Measurements from ENCODE around the gene ATOH7. TPM values are rescaled to one million over a fixed set of nuclear protein-coding genes. Genes with fewer than 3 reads are reported as not detected.

Gene ATOH7
- total RNA-seq, 2 experiments from 2014 or later = not detected

DNA sequence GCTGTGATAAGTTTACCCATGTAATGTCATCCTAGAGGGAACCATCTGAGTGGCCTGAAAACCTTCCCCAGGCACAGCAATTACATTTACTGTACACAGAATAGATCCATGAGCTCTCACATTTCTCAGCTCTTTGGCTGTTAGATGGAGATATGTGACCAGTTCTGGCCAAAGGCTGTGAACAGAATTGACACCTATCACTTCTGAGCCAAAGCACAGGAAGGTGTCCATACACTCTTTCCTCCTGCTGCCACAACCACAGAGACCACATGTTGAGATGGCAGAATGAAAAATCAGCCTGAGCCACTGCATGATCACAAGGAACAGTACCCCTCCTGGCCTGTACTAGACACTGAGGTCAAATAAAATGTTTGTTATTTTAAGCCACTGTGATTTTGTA is 44.3 kb upstream of the ATOH7 start:
- no peak for DNase-seq

DNA sequence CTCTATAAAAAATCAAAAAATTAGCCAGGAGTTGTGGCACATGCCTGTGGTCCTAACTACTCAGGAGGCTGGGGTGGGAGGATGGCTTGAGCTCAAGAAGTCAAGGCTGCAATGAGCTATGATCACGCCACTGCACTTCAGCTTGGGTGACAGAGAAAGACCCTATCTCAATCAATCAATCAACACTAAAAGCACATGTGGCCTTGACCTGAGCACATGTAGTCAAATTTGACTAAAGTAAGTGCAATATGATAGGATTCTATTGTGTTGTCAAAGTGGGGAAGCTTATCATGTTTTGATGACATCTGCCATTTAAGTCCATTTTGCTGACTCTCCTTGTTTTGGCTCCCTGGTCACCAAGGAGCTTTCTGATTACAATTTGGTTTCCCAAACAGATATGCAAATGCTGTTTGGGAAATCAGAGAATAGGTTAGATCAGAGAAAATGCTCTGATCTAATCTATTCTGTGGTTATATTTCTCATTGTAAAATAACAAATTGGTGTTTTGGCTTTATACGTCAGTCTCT is 43.8 kb upstream of the ATOH7 start:
- Mint-ChIP-seq H3K36me3 (ENCODE audit: low read depth) (peaks cover 5% of the 10 kb centered on the region), H3K4me3 (no peak overlapping the region), H3K27ac (no peak overlapping the region), H3K27me3 (no peaks in the 10 kb centered on the region), H3K9me3 (peaks cover 6% of the 10 kb centered on the region), H3K4me1 (ENCODE audit: low read depth) (no peaks in the 10 kb centered on the region)
- H3K4me1 ChIP-seq (ENCODE audit: insufficient read depth, low read length) = no peaks in the 10 kb centered on the region
- no peaks in the 10 kb centered on the region for H3K36me3 ChIP-seq (ENCODE audit: insufficient read depth, low read length)
- intact Hi-C loops (cut with DNase I, micrococcal nuclease) = no loop called here
- no peak overlapping the region for H3K27ac ChIP-seq (ENCODE audit: low read depth in 1 of 2, low read length in 2 of 2)
- H3K4me3 ChIP-seq (ENCODE audit: low read length) = no peak overlapping the region
- ChIA-PET CTCF (no interaction called here), POLR2A (no interaction called here)
- TF ChIP-seq, protein P1, sequence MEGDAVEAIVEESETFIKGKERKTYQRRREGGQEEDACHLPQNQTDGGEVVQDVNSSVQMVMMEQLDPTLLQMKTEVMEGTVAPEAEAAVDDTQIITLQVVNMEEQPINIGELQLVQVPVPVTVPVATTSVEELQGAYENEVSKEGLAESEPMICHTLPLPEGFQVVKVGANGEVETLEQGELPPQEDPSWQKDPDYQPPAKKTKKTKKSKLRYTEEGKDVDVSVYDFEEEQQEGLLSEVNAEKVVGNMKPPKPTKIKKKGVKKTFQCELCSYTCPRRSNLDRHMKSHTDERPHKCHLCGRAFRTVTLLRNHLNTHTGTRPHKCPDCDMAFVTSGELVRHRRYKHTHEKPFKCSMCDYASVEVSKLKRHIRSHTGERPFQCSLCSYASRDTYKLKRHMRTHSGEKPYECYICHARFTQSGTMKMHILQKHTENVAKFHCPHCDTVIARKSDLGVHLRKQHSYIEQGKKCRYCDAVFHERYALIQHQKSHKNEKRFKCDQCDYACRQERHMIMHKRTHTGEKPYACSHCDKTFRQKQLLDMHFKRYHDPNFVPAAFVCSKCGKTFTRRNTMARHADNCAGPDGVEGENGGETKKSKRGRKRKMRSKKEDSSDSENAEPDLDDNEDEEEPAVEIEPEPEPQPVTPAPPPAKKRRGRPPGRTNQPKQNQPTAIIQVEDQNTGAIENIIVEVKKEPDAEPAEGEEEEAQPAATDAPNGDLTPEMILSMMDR (IDR thresholded peaks at IDR 0.05) = no peak
- no peaks in the 10 kb centered on the region for H3K27me3 ChIP-seq (ENCODE audit: control insufficient read depth in 1 of 2, insufficient read depth in 2 of 2, low read length in 2 of 2)
- no peak for DNase-seq
- peaks cover 5 to 15% of the 10 kb centered on the region in 2 experiments for H3K9me3 ChIP-seq (ENCODE audit: control insufficient read depth in 1 of 2, insufficient read depth in 1 of 2, low read length in 2 of 2)
- ATAC-seq (ENCODE audit: poor library complexity) = no peak

More for the DNA sequence above, 44.3 kb upstream of the ATOH7 start:
- Mint-ChIP-seq H3K27ac (no peak overlapping the region), H3K27me3 (no peaks in the 10 kb centered on the region), H3K4me3 (no peak overlapping the region), H3K9me3 (peaks cover 6% of the 10 kb centered on the region), H3K36me3 (ENCODE audit: low read depth) (peaks cover 5% of the 10 kb centered on the region), H3K4me1 (ENCODE audit: low read depth) (no peaks in the 10 kb centered on the region)
- ATAC-seq (ENCODE audit: poor library complexity) = no peak
- TF ChIP-seq, protein P1 (IDR thresholded peaks at IDR 0.05) = no peak
- Histone ChIP-seq H3K27me3 (ENCODE audit: control insufficient read depth in 1 of 2, insufficient read depth in 2 of 2, low read length in 2 of 2) (no peaks in the 10 kb centered on the region), H3K27ac (ENCODE audit: low read depth in 1 of 2, low read length in 2 of 2) (no peak overlapping the region), H3K4me3 (ENCODE audit: low read length) (no peak overlapping the region), H3K36me3 (ENCODE audit: insufficient read depth, low read length) (no peaks in the 10 kb centered on the region), H3K9me3 (ENCODE audit: control insufficient read depth in 1 of 2, insufficient read depth in 1 of 2, low read length in 2 of 2) (peaks cover 5 to 15% of the 10 kb centered on the region in 2 experiments), H3K4me1 (ENCODE audit: insufficient read depth, low read length) (no peaks in the 10 kb centered on the region)
- intact Hi-C loops (cut with DNase I, micrococcal nuclease) = no loop called here
- ChIA-PET POLR2A (no interaction called here), CTCF (no interaction called here)

DNA sequence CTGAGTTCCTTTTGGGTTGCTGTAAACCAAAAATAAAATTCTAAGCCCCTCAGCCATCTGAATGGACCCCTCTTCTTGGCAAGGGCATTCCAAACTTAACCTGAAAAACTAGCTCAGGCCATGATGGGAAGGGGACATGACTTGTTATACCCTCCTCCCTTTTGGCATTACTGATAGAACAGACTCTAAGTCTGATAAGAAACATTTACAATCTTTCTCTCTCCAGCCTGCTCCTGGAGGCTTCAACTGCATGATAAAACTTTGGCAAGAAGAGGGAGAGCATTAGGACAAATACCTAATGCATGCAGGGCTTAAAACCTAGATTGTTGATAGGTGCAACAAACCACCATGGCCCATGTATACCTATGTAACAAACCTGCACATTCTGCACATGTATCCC is 40.9 kb upstream of the ATOH7 start:
- CTCF ChIA-PET = no interaction called here
- POLR2A ChIA-PET = no interaction called here
- no peaks in the 10 kb centered on the region for H3K27me3 ChIP-seq (ENCODE audit: control insufficient read depth in 1 of 2, insufficient read depth in 2 of 2, low read length in 2 of 2)
- H3K36me3 Mint-ChIP-seq (ENCODE audit: low read depth) = peaks cover 5% of the 10 kb centered on the region
- TF ChIP-seq, protein P1 (IDR thresholded peaks at IDR 0.05) = no peak
- no peak overlapping the region for H3K27ac ChIP-seq (ENCODE audit: low read depth in 1 of 2, low read length in 2 of 2)
- H3K36me3 ChIP-seq (ENCODE audit: insufficient read depth, low read length) = no peaks in the 10 kb centered on the region
- no peak overlapping the region for H3K4me3 ChIP-seq (ENCODE audit: low read length)
- H3K9me3 ChIP-seq (ENCODE audit: control insufficient read depth in 1 of 2, insufficient read depth in 1 of 2, low read length in 2 of 2) = peaks cover 1 to 5% of the 10 kb centered on the region in 2 experiments
- no peak for ATAC-seq (ENCODE audit: poor library complexity)
- peaks cover 6% of the 10 kb centered on the region for H3K9me3 Mint-ChIP-seq
- H3K27me3 Mint-ChIP-seq = peaks cover 5% of the 10 kb centered on the region
- no peaks in the 10 kb centered on the region for H3K4me1 ChIP-seq (ENCODE audit: insufficient read depth, low read length)
- intact Hi-C loops (cut with DNase I, micrococcal nuclease) = no loop called here
- H3K4me3 Mint-ChIP-seq = no peak overlapping the region
- H3K4me1 Mint-ChIP-seq (ENCODE audit: low read depth) = no peaks in the 10 kb centered on the region
- DNase-seq = no peak
- H3K27ac Mint-ChIP-seq = no peak overlapping the region
